Measurements from ENCODE around the gene RBFOX1. TPM values are rescaled to one million over a fixed set of nuclear protein-coding genes. Genes with fewer than 3 reads are reported as not detected.

RBFOX1 gene
- total RNA-seq, 1 experiment from 2014 or later = not detected

DNA sequence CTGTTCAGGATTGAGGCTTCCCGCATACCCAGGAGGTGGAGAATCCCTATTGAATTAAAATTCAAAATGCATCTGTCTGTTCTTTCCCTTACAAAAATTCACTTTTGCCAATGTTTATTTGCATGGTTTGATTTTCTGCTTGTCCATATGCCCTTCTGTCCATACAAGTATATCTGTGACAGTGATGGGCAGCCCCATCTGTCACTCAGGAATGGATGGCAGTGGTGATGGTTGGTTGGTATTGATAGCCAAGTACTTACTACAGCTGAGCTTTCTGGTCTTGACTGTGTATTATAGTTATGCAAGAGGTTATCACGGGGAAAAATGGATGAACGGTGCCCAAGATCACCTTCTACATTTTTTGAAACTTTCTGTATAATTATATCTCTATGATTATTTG lies 171.0 kb downstream of the RBFOX1 start:
- Histone ChIP-seq H3K4me2 (ENCODE audit: low read length) (no peak overlapping the region), H3K79me2 (ENCODE audit: insufficient read depth, low read length) (no peaks in the 10 kb centered on the region), H4K20me1 (ENCODE audit: insufficient read depth) (no peaks in the 10 kb centered on the region), H3K36me3 (ENCODE audit: control insufficient read depth in 1 of 2, insufficient read depth in 2 of 2, low read length in 2 of 2) (no peaks in the 10 kb centered on the region), H3K27me3 (ENCODE audit: insufficient read depth, low read length) (no peaks in the 10 kb centered on the region), H3K9me3 (ENCODE audit: control insufficient read depth in 1 of 2, insufficient read depth in 1 of 2, low read depth in 1 of 2, low read length in 2 of 2) (peaks cover 0 to 7% of the 10 kb centered on the region in 2 experiments; a peak in 2 of 4 replicates), H3K9ac (ENCODE audit: low read length) (no peak overlapping the region), H3K4me3 (replicated peaks in 1 of 2; ENCODE audit: low read depth in 1 of 2, low read length in 2 of 2) (no peak overlapping the region), H3K4me1 (ENCODE audit: control insufficient read depth in 1 of 2, insufficient read depth in 2 of 2, low read length in 2 of 2) (no peaks in the 10 kb centered on the region), H2AFZ (ENCODE audit: low read depth, low read length, poor library complexity, severe bottlenecking) (no peak overlapping the region), H3K9me2 (ENCODE audit: insufficient read depth) (no peaks in the 10 kb centered on the region), H3K27ac (ENCODE audit: low read depth, low read length) (no peak overlapping the region)
- BruUV-seq (replicated peaks) = no TSS peak
- CTCF ChIA-PET = no interaction called here
- TF ChIP-seq EZH2 (IDR thresholded peaks at IDR 0.05) = no peak
- TF ChIP-seq TCF7L2 (IDR thresholded peaks at IDR 0.05; ENCODE audit: borderline replicate concordance, extremely low read depth, insufficient read depth, insufficient read length) = no peak
- TF ChIP-seq SP1 (IDR thresholded peaks at IDR 0.05; ENCODE audit: low read depth) = no peak
- TF ChIP-seq CEBPB (IDR thresholded peaks at IDR 0.05; ENCODE audit: low read depth) = no peak
- POLR2A ChIA-PET = no interaction called here
- RAD21 ChIA-PET (ENCODE audit: low non-redundant PET in 1 of 2, low total read pairs in 2 of 2, uncharacterized antibody in 2 of 2, unreplicated experiment in 2 of 2) = no interaction called here
- ATAC-seq (no peak), DNase-seq (ENCODE audit: low read depth, low spot score) (no peak)
- intact Hi-C loops (cut with micrococcal nuclease) = no loop called here

- Histone ChIP-seq H3K36me3 (ENCODE audit: control insufficient read depth in 1 of 2, insufficient read depth in 2 of 2, low read length in 2 of 2) (no peaks in the 10 kb centered on the region), H3K4me2 (ENCODE audit: low read length) (no peak overlapping the region), H3K79me2 (ENCODE audit: insufficient read depth, low read length) (no peaks in the 10 kb centered on the region), H2AFZ (ENCODE audit: low read depth, low read length, poor library complexity, severe bottlenecking) (no peak overlapping the region), H3K9ac (ENCODE audit: low read length) (no peak overlapping the region), H3K4me1 (ENCODE audit: control insufficient read depth in 1 of 2, insufficient read depth in 2 of 2, low read length in 2 of 2) (no peaks in the 10 kb centered on the region), H3K4me3 (replicated peaks in 1 of 2; ENCODE audit: low read depth in 1 of 2, low read length in 2 of 2) (no peak overlapping the region), H3K27me3 (ENCODE audit: insufficient read depth, low read length) (no peaks in the 10 kb centered on the region), H3K9me2 (ENCODE audit: insufficient read depth) (no peaks in the 10 kb centered on the region), H4K20me1 (ENCODE audit: insufficient read depth) (no peaks in the 10 kb centered on the region), H3K27ac (ENCODE audit: low read depth, low read length) (no peak overlapping the region), H3K9me3 (ENCODE audit: control insufficient read depth in 1 of 2, insufficient read depth in 1 of 2, low read depth in 1 of 2, low read length in 2 of 2) (peaks cover 0 to 10% of the 10 kb centered on the region in 2 experiments; a peak in 2 of 4 replicates)
- DNase-seq (ENCODE audit: low read depth, low spot score) = no peak
- no peak for ATAC-seq
- TF ChIP-seq, protein P1, sequence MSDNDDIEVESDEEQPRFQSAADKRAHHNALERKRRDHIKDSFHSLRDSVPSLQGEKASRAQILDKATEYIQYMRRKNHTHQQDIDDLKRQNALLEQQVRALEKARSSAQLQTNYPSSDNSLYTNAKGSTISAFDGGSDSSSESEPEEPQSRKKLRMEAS (IDR thresholded peaks at IDR 0.05) = no peak
- intact Hi-C loops (cut with micrococcal nuclease) = no loop called here
- CTCF ChIA-PET = no interaction called here
- BruUV-seq (replicated peaks) = no TSS peak
- POLR2A ChIA-PET = no interaction called here
- RAD21 ChIA-PET (ENCODE audit: low non-redundant PET in 1 of 2, low total read pairs in 2 of 2, uncharacterized antibody in 2 of 2, unreplicated experiment in 2 of 2) = no interaction called here
Observed at GRCh38 chr16:7504844-7505243, 172.2 kb downstream of the RBFOX1 start.
